Measurements from ENCODE around the gene DIS3. TPM values are rescaled to one million over a fixed set of nuclear protein-coding genes. Genes with fewer than 3 reads are reported as not detected.

Gene DIS3
- total and polyA plus RNA-seq, 10 of the 15 experiments (the other 5 are each of a cell fraction or from before 2014, with no cell fraction given): 10.8 to 65.3 (median 39.2) TPM

GRCh38 chr13:72728290-72728605 is 53.5 kb downstream of the DIS3 start:
- H3K4me1 ChIP-seq (ENCODE audit: control insufficient read depth, insufficient read depth, low read length): peaks cover 12% of the 10 kb centered on the region
- TSS peak; percentile 68 for BruUV-seq (replicated peaks)
- H2AFZ ChIP-seq (ENCODE audit: control insufficient read depth, low read depth, low read length): peak overlapping the region; percentile 73
- H3K4me2 ChIP-seq (ENCODE audit: control insufficient read depth, insufficient read depth): peak overlapping the region; percentile 76
- H3K27me3 ChIP-seq (replicated peaks in 1 of 2; ENCODE audit: control insufficient read depth in 2 of 2, insufficient read depth in 2 of 2, low read length in 1 of 2): no peaks in the 10 kb centered on the region
- H3K4me3 ChIP-seq: peak overlapping the region; percentile 91
- H3K79me2 ChIP-seq (ENCODE audit: control insufficient read depth, insufficient read depth, low read length): peaks cover 76% of the 10 kb centered on the region
- ATAC-seq (no peak), DNase-seq (ENCODE audit: low read depth, low spot score) (no peak), FAIRE-seq (no peak)
- TF ChIP-seq PKNOX1 (IDR thresholded peaks at IDR 0.05) (peak; percentile 85), PBX3 (IDR thresholded peaks at IDR 0.05; ENCODE audit: insufficient replicate concordance, low read depth, low read length) (peak; percentile 39), JUNB (IDR thresholded peaks at IDR 0.05) (no peak)
- H3K36me3 ChIP-seq (ENCODE audit: control insufficient read depth in 2 of 2, insufficient read depth in 2 of 2, low read length in 1 of 2): peaks cover 0 to 10% of the 10 kb centered on the region in 2 experiments; a peak in 1 of 4 replicates
- H4K20me1 ChIP-seq (ENCODE audit: control insufficient read depth, insufficient read depth): no peaks in the 10 kb centered on the region
- intact Hi-C loops (cut with micrococcal nuclease; ENCODE audit: unreplicated experiment): no loop called here
- no peaks in the 10 kb centered on the region; the same call in 2 of the 3 replicates for H3K9me3 ChIP-seq (replicated peaks; ENCODE audit: control insufficient read depth, insufficient read depth, low read length)
- ChIA-PET SMC1A (ENCODE audit: uncharacterized antibody, unreplicated experiment) (interaction anchor here (0.8 to 1.7 kb wide), 5 partner anchors 13 to 120 kb away, joined by 3 to 5 read pairs (median 3); no protein-coding TSS in a partner anchor), CTCF (interaction anchor here (0.6 kb wide), 1 partner anchor 271 kb away, joined by 3 read pairs; no protein-coding TSS in a partner anchor), POLR2A (interaction anchor here (1.3 to 2.0 kb wide), 4 partner anchors 11 to 58 kb away, joined by 4 to 8 read pairs (median 6); no protein-coding TSS in a partner anchor), RAD21 (ENCODE audit: unreplicated experiment) (interaction anchor here (0.6 kb wide), 1 partner anchor 9 kb away, joined by 3 read pairs; no protein-coding TSS in a partner anchor)
- H3K9ac ChIP-seq (ENCODE audit: control insufficient read depth, insufficient read depth, low read length): peak overlapping the region; percentile 73
- 0% methylated on average over 3 of the region's 3 CpGs for WGBS (ENCODE audit: insufficient coverage, insufficient replicate concordance, low lambda C conversion rate, missing lambda C conversion rate)
- in situ Hi-C loops (cut with MboI): no loop called here
- H3K27ac ChIP-seq (ENCODE audit: control insufficient read depth, insufficient read depth): peak overlapping the region; percentile 64
